ENCODE data around the gene MAT1A.

DNA sequence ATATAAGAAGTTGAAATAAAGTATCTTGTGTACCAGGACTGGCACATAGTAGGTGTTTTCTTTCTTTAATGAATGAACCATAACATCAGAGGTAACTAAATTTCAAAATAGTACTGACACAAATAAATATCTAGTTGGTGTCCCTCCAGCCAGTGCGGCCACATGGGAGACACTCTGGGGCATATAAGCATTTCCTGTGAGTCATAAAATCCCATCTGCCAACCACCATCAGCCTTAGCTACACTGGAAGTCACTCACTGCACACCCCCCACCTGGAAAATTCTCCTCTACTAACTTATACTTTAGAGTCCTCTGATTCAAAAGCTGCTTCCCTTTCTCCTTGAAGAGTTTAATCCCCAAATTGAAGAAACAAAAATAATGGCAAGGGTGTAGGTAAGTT lies 34.6 kb upstream of the MAT1A start:
- TF ChIP-seq SP2 (IDR thresholded peaks at IDR 0.05; ENCODE audit: low read length) (no peak), POLR2A (IDR thresholded peaks at IDR 0.05; ENCODE audit: control extremely low read depth in 1 of 2, low read depth in 2 of 2, low read length in 2 of 2) (no peak), JUN (IDR thresholded peaks at IDR 0.05; ENCODE audit: low read depth, low read length) (no peak), TCF12 (IDR thresholded peaks at IDR 0.05; ENCODE audit: low read depth, low read length) (no peak), EZH2 (IDR thresholded peaks at IDR 0.05; ENCODE audit: low read depth, low read length, severe bottlenecking) (no peak), MAX (IDR thresholded peaks at IDR 0.05) (no peak), CTCF (IDR thresholded peaks at IDR 0.05; ENCODE audit: control extremely low read depth in 1 of 3, insufficient read depth in 1 of 3, low read depth in 1 of 3, low read length in 3 of 3) (no peak), CHD2 (IDR thresholded peaks at IDR 0.05; ENCODE audit: low read length) (no peak), POLR2AphosphoS5 (IDR thresholded peaks at IDR 0.05; ENCODE audit: low read depth, low read length) (no peak), CBX8 (IDR thresholded peaks at IDR 0.05; ENCODE audit: borderline replicate concordance, low read depth, low read length) (no peak)
